Cardiac septum (tissue), 1 donor: ENCODE results near the gene TNFSF15. TPM values are rescaled to one million over a fixed set of nuclear protein-coding genes. Genes with fewer than 3 reads are reported as not detected.

Source experiments
- total RNA-seq: library from RNA; stranded (reverse); fragmentation: NEBNext Ultra II Directional; extraction: Animal tissue kit (Norgen Biotek cat#: 25700); gene quantifications from one replicate; pipeline ENCODE4 v1.2.1, GENCODE V29; 2021
- donor health status: DM: no; HTN: no; CAD: no.

TNFSF15 gene
- total RNA-seq, 1 donor from 2014 or later = 0.03 TPM

Other genes with a start within 250 kb of the TNFSF15 start
- gene ATP6V1G1, start 218.3 kb downstream of the TNFSF15 start, total RNA-seq = 64.6 TPM
- 3.6 TPM for gene TMEM268, start 194.7 kb downstream of the TNFSF15 start, total RNA-seq
- not detected for gene TEX53, start 148.2 kb downstream of the TNFSF15 start, total RNA-seq
- not detected for gene TEX48, start 123.8 kb downstream of the TNFSF15 start, total RNA-seq
- gene TNFSF8, start 124.6 kb upstream of the TNFSF15 start, total RNA-seq = 0.86 TPM